Keratinocyte (primary cell): ENCODE data around the gene FGF18. TPM values are rescaled to one million over a fixed set of nuclear protein-coding genes. Genes with fewer than 3 reads are reported as not detected.

Experiments
- DNase-seq: peaks from one replicate; pipeline ENCODE4 v3.0.0-alpha.2; 2011; ENCODE audit warnings: low read depth, missing footprints, low spot score
- FAIRE-seq: peaks from 2 replicates; lab custom pipeline; 2011; peaks lifted over from hg19 to GRCh38; lab: Jason Lieb, UNC
- H2AFZ ChIP-seq: 2 replicates; pipeline ENCODE4 v1.6.0; 2012; ENCODE audit warnings: low read length, control low read depth, inconsistent platforms; ENCODE audit not compliant: control insufficient read depth
- H3K27ac ChIP-seq: 2 replicates; pipeline ENCODE4 v1.5.1; 2011; ENCODE audit warnings: low read length; ENCODE audit not compliant: control insufficient read depth, insufficient read depth
- H3K27me3 ChIP-seq: 3 replicates; pipeline ENCODE4 v1.6.0; 2011; ENCODE audit warnings: low read length; ENCODE audit not compliant: control insufficient read depth, insufficient read depth; ENCODE audit errors: extremely low read depth
- H3K36me3 ChIP-seq, 2 experiments: 2 replicates in 1 of 2; 3 replicates in 1 of 2; pipeline ENCODE4 v1.5.1; 2011; ENCODE audit warnings: low read length in 2 of 2, mild to moderate bottlenecking in 1 of 2; ENCODE audit not compliant: control insufficient read depth in 2 of 2, insufficient read depth in 2 of 2; ENCODE audit errors: extremely low read depth in 1 of 2
- H3K4me1 ChIP-seq: 3 replicates; pipeline ENCODE4 v1.5.1; 2011; ENCODE audit warnings: low read length; ENCODE audit not compliant: control insufficient read depth, insufficient read depth; ENCODE audit errors: extremely low read depth
- H3K4me2 ChIP-seq: 3 replicates; pipeline ENCODE4 v1.6.0; 2011; ENCODE audit warnings: low read depth, low read length; ENCODE audit not compliant: control insufficient read depth, insufficient read depth; ENCODE audit errors: extremely low read depth
- H3K4me3 ChIP-seq, 3 experiments: fragments of 200-600 bp in 1 of 3; sonication (generic) in 1 of 3; 2 replicates in 2 of 3; 3 replicates in 1 of 3; pipeline ENCODE4 v1.5.1; 2011 to 2016; ENCODE audit warnings: low read length in 3 of 3, mild to moderate bottlenecking in 3 of 3, control low read depth in 2 of 3, inconsistent platforms in 1 of 3, low read depth in 1 of 3, mixed read lengths in 1 of 3, mixed run types in 1 of 3, moderate library complexity in 1 of 3; ENCODE audit not compliant: control insufficient read depth in 2 of 3, insufficient read depth in 2 of 3; ENCODE audit errors: extremely low read depth in 1 of 3
- H3K79me2 ChIP-seq: 2 replicates; pipeline ENCODE4 v1.6.0; 2012; ENCODE audit warnings: low read length; ENCODE audit not compliant: control insufficient read depth, insufficient read depth
- H3K9ac ChIP-seq: 3 replicates; pipeline ENCODE4 v1.6.0; 2011; ENCODE audit warnings: low read length; ENCODE audit not compliant: control insufficient read depth, insufficient read depth; ENCODE audit errors: extremely low read depth
- H3K9me1 ChIP-seq: 3 replicates; pipeline ENCODE4 v1.6.0; 2011; ENCODE audit warnings: low read length; ENCODE audit not compliant: control insufficient read depth, insufficient read depth; ENCODE audit errors: extremely low read depth
- H3K9me3 ChIP-seq: 2 replicates; pipeline ENCODE4 v1.5.1; 2012; ENCODE audit warnings: low read depth, low read length; ENCODE audit not compliant: control insufficient read depth
- H4K20me1 ChIP-seq: 3 replicates; pipeline ENCODE4 v1.6.0; 2011; ENCODE audit warnings: low read length; ENCODE audit not compliant: control insufficient read depth, insufficient read depth; ENCODE audit errors: extremely low read depth
- EZH2 ChIP-seq: IDR thresholded peaks from one replicate; pipeline ENCODE4 v1.6.1; 2012; ENCODE audit warnings: inconsistent platforms, mild to moderate bottlenecking, low read length, moderate library complexity
- dilution Hi-C: fragments of 300-500 bp; cut with MboI; formaldehyde crosslinking; loops from one replicate; pipeline ENCODE4 v1.7.0; 2020; ENCODE audit warnings: low sequenced_read_pairs; ENCODE audit not compliant: extremely low pct_ligation_motif_present
- polyA plus RNA-seq, 5 experiments: library from polyadenylated mRNA; depleted of rRNA in 3 of 5; stranded (reverse) in 3 of 5; stranded (forward) in 1 of 5; unstranded in 1 of 5; fragments of >200 nt; gene quantifications; 1 replicate in 1 of 5; 2 replicates in 3 of 5; 3 replicates in 1 of 5; pipeline versions ENCODE4 v1.2.1 to v1.2.3, GENCODE V29; 2011 to 2012; ENCODE audit warnings: missing spikeins in 2 of 5, low read depth in 1 of 5, low replicate concordance in 1 of 5
- TF ChIP-seq, protein P1 (sequence below), 3 experiments: IDR thresholded peaks in 1 of 3; conservative IDR thresholded peaks in 1 of 3; optimal IDR thresholded peaks in 1 of 3; 2 replicates in 2 of 3; 3 replicates in 1 of 3; pipeline versions ENCODE3 to v1.5.1; 2011; ENCODE audit warnings: low read length in 3 of 3, mild to moderate bottlenecking in 3 of 3, moderate library complexity in 2 of 3, control low read depth in 1 of 3, inconsistent platforms in 1 of 3; ENCODE audit not compliant: insufficient read depth in 2 of 3; ENCODE audit errors: extremely low read depth in 1 of 3

Gene FGF18
- polyA plus RNA-seq, 1 donor (not counting 4 experiments of a cell fraction or from before 2014, with no cell fraction given): 0.05 TPM

DNA sequence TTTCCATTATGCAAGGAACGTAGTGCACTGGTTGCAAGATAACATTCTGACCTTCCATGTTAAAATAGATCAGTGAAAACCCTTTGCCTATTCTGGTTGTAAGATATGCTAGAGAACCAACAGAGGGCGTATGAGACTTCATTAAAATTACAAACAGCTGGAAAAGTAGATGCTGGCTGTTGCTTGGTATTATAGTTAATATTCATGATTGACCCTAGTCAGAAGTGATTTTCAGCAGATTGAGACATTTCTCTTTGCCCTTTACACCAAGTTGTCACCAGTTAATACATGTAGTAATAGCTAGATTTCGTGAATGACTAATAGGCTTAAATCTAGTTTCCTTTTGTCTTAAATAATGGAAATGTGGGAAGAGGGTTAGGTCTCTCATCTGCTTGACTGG is 13.8 kb upstream of the FGF18 start:
- no peak overlapping the region for H3K27ac ChIP-seq
- no peak overlapping the region for H3K4me2 ChIP-seq
- no peak for FAIRE-seq
- H3K36me3 ChIP-seq: peaks cover 24 to 25% of the 10 kb centered on the region in 2 experiments
- peaks cover 42% of the 10 kb centered on the region for H4K20me1 ChIP-seq
- TF ChIP-seq EZH2: no peak
- TF ChIP-seq, protein P1, sequence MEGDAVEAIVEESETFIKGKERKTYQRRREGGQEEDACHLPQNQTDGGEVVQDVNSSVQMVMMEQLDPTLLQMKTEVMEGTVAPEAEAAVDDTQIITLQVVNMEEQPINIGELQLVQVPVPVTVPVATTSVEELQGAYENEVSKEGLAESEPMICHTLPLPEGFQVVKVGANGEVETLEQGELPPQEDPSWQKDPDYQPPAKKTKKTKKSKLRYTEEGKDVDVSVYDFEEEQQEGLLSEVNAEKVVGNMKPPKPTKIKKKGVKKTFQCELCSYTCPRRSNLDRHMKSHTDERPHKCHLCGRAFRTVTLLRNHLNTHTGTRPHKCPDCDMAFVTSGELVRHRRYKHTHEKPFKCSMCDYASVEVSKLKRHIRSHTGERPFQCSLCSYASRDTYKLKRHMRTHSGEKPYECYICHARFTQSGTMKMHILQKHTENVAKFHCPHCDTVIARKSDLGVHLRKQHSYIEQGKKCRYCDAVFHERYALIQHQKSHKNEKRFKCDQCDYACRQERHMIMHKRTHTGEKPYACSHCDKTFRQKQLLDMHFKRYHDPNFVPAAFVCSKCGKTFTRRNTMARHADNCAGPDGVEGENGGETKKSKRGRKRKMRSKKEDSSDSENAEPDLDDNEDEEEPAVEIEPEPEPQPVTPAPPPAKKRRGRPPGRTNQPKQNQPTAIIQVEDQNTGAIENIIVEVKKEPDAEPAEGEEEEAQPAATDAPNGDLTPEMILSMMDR (optimal IDR thresholded peaks at IDR 0.05 in 1 of 3, IDR thresholded peaks at IDR 0.05 in 1 of 3, conservative IDR thresholded peaks at IDR 0.05 in 1 of 3; ENCODE audit: extremely low read depth in 1 of 3, insufficient read depth in 2 of 3, low read length in 3 of 3): no peak
- no peak for DNase-seq
- no peak overlapping the region for H3K9ac ChIP-seq
- H3K4me3 ChIP-seq: no peak overlapping the region
- no peaks in the 10 kb centered on the region for H3K9me1 ChIP-seq
- H3K27me3 ChIP-seq: no peaks in the 10 kb centered on the region
- dilution Hi-C loops: no loop called here
- H2AFZ ChIP-seq: no peak overlapping the region
- no peaks in the 10 kb centered on the region for H3K9me3 ChIP-seq
- no peaks in the 10 kb centered on the region for H3K4me1 ChIP-seq
- H3K79me2 ChIP-seq: peaks cover 59% of the 10 kb centered on the region

DNA sequence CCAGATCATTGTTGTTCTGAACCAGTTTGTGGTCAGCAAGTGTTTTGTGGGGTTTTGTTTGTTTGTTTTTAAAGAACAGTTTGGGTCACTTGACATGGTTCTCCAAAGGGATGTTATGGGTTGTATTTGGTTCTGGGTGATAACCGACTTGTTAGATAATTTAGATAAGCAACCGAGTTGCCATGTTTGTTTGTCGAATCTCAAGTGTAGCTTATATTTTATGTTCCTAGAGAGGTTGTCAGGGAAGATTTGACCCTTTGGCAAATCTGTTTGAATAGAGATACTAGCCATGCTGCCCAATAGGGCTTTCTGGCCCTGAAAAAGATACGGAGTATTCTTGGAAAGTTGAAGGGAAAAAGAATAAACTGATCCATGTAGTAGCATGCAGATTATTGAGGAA is 12.2 kb upstream of the FGF18 start:
- FAIRE-seq (no peak), DNase-seq (no peak)
- dilution Hi-C loops: no loop called here
- H3K9me1 ChIP-seq: no peaks in the 10 kb centered on the region
- no peaks in the 10 kb centered on the region for H3K27me3 ChIP-seq
- TF ChIP-seq EZH2: no peak
- TF ChIP-seq, protein P1 (optimal IDR thresholded peaks at IDR 0.05 in 1 of 3, IDR thresholded peaks at IDR 0.05 in 1 of 3, conservative IDR thresholded peaks at IDR 0.05 in 1 of 3; ENCODE audit: extremely low read depth in 1 of 3, insufficient read depth in 2 of 3, low read length in 3 of 3): no peak
- H3K79me2 ChIP-seq: peaks cover 46% of the 10 kb centered on the region
- no peak overlapping the region for H3K4me2 ChIP-seq
- H3K36me3 ChIP-seq: peaks cover 20 to 30% of the 10 kb centered on the region in 2 experiments
- no peaks in the 10 kb centered on the region for H3K4me1 ChIP-seq
- H3K9me3 ChIP-seq: no peaks in the 10 kb centered on the region
- H3K9ac ChIP-seq: no peak overlapping the region
- H3K4me3 ChIP-seq: no peak overlapping the region
- peaks cover 38% of the 10 kb centered on the region for H4K20me1 ChIP-seq
- no peak overlapping the region for H2AFZ ChIP-seq
- no peak overlapping the region for H3K27ac ChIP-seq
